Measurements from ENCODE around the gene CCT7.

CCT7 gene

DNA sequence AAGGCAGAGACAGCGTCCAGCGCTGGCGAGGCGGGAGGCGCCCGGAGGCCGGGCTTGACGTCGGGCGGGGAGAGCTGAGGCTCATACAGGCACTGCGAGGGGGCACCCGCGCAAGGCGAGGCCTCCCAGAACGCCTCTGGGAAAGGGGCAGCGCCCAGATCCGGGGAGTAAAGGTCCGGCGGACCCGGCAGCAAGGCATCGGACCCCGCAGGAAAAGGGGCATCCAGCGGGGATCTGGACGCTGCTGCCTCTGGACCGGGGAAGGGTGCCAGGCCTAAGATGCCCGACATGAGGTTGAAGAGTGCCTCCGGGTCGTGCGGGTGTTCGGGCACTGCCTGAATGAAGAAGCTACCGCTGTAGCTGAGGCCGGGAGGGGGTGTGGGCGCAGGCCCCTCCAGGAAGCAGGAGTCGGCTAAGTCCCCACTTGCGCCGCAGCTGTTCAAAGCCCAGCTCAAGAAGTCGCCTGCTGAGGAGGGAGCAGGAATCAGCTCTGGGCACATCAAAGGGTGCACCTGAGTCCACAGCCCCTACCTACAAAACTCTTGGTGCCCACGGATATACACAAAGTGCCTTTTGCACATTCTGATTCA, 58.3 kb downstream of the CCT7 start:
- DNase-seq (ENCODE audit: low read depth in 2 of 2, low spot score in 1 of 2) = no peak

- no peak for DNase-seq (ENCODE audit: low read depth in 2 of 2, low spot score in 1 of 2)
Observed at GRCh38 chr2:73292906-73293533, 58.9 kb downstream of the CCT7 start.

- peak; percentile 79 to 81 for DNase-seq (ENCODE audit: low read depth in 2 of 2, low spot score in 1 of 2)
Observed at GRCh38 chr2:73293534-73294171, 59.5 kb downstream of the CCT7 start, which contains the start of gene EGR4. EGR4 (minus strand) TSS chr2:73293548; CDS start chr2:73293317, 231 bp downstream.

DNA sequence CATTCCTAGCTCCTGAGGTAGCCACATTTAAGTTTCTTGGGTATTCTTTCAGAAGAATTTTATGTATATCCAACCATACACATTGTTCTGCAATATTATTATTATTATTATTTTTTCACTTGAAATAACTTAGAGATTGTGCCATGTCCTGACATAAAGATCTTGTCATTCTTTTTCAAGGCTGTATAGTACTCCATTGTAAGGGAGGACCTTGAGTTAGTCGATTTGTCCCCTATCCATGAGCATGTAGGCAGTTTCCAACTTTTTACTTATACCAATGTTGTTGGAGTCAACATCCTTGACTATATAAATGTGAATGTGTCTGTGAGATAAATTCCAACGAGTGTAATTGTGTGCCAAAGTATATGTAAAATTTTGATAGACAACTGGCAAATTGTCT, 60.1 kb downstream of the CCT7 start:
- DNase-seq (ENCODE audit: low read depth in 2 of 2, low spot score in 1 of 2) = no peak

- no peak for DNase-seq (ENCODE audit: low read depth in 2 of 2, low spot score in 1 of 2)
Observed at GRCh38 chr2:73295751-73296400, 61.8 kb downstream of the CCT7 start.

GRCh38 chr2:73297151-73297559, 63.0 kb downstream of the CCT7 start:
- DNase-seq (ENCODE audit: low read depth in 2 of 2, low spot score in 1 of 2) = no peak

DNA sequence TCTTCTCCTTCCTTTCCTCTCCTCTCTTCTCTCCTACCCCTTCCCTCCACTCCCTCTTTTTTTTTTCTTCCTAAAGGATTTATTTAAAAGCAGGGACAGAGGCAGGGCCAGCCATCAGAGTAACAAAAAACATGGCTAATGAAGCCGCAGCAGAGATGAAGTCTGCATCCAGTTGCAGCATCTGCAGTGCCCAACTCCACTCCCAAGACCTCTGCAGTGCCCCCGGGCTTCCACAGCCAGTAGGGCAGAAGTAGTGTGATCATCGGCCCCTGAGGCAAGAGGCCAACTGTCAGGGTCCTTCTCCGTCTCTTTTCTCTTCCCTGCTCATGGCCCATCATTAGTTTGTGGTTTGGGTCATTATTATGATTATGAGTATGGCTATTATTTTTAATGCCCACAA, 63.5 kb downstream of the CCT7 start:
- no peak for DNase-seq (ENCODE audit: low read depth in 2 of 2, low spot score in 1 of 2)

GRCh38 chr2:73300926-73301325, 66.8 kb downstream of the CCT7 start:
- DNase-seq (ENCODE audit: low read depth in 2 of 2, low spot score in 1 of 2) = no peak

DNA sequence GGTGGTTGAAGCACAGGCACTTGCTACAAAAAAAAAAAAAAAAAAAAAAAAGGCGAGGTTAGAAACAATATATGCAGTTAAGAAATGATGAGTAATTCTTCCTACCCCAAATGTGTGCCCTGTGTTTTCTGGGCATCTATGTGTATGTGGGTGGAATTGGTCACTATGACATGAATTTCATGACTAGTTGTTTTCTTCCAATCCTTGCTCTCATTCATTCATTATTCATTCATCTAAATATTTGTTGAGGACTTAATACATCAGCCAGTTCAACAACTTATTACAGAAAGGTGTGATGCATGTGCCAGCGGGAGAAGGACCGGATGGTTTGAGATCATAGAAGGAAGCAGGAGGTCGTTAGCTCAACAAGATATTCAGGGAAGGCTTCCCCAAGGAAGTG, 67.5 kb downstream of the CCT7 start:
- DNase-seq (ENCODE audit: low read depth in 2 of 2, low spot score in 1 of 2) = no peak

All from stimulated activated CD8-positive, alpha-beta memory T cell treated with anti-CD3 and anti-CD28 coated beads, Interleukin-4, amount 100 ng/mL, for 4 hours (primary cell).